Activated CD4-positive, CD25-positive, alpha-beta regulatory T cell treated with anti-CD3 and anti-CD28 coated beads, Interleukin-2, amount 50 U/mL, for 72 hours (primary cell): ENCODE data around the gene CCDC74A.
"Not testable (repeated sequence)": the region's sequence is repeated elsewhere in the genome, so short reads cannot be mapped to it uniquely, and the experiment has no call there.

Source experiments
- DNase-seq: peaks from one replicate; pipeline ENCODE4 v3.0.0; 2021

Gene CCDC74A

DNA sequence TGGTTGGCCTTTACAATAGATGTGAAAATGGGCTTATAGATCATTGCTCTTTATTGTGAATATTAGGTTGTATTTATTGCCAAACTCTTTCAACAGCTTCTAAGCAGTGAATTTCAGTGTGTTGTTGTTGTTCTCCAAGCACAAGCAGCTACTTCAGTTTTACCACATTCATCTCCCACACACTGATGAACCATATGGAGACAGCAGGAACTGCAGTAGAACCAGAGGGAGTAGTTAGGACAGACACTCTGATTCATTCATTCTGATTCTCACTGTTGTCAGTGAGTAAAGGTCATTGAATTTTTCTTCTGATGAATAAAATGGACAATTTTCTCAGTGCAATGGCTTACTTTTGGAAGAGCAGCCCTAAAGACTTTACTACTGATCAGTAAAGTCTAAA is 40.2 kb downstream of the CCDC74A start:
- DNase-seq, result no peak

DNA sequence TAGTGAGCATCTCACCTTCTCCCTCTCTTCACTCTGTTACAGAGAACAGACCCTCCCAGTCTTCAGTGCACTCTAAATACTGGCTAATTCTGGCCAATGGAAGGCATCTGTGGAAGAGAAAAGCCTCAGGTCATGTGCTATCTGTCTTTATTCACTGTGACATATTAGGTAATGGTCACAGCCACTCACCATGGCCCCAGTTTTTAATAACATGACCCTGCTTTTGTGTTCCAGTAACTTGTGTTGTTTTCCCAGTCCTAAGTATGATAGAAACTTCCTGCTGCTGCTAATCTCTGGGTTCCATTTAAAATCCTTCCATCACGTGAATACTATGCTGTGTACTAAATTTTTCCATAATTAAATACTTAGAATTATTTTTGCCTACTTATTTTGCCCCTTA is 40.7 kb downstream of the CCDC74A start:
- DNase-seq, result not testable (repeated sequence)

DNA sequence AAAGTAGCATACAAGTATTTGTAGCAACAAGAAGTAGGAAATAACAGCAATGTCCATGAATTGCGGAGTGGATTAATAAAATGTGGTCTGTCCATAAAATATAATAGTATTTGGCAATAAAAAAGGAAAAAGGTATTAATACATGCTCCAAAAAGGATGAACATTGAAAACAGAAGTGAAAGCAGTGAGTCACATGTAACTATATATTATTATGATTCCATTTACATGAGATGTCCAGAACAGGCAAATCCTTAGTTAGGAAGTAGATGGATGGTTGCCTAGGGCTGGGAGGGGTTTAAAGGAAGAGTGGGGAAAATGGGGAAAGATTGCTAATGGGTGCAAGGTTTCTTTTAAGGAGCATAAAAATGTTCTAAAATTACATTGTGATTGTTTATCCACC is 44.5 kb downstream of the CCDC74A start:
- DNase-seq, result no peak

DNA sequence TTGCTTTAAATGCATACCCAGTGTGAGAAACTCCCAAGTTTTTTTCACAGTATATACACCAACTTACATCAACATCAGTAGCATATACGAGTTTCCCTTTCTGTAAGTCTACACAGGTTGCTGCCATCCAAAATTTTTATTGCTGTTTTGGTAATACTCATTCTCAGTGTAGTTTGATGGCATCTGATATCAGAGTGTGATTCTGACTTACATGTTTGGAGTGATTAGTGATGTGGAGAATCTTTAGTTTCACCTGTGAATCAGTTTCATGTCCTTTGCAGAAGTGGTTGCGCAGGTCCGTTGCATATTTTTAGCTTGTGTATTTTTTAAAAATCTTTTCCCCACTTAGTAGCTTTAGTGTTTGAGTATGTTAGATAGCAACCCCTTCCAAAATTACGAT is 50.1 kb downstream of the CCDC74A start:
- no peak for DNase-seq

DNA sequence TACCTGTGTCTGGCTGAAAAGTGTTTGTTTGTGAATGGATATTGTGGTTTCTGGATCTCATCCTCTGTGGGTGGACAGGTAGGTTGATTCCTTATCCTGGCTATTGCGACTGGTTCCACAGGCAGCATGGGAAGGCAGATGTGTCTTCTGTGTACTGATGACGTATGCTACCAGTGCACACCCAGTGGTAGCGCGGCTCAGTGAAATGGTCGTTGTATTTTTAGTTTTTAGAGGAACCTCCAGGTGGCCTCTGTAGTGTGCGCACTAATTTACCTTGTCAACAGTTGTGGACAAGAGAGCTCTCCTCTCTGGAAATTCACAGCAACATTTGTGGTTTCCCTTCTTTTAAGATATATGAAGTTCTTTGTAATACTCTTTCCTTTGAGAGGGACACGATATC is 52.5 kb downstream of the CCDC74A start:
- no peak for DNase-seq
